NB4 (cell line): ENCODE results near the gene NISCH.

Source experiments
- DNase-seq: peaks from one replicate; pipeline ENCODE4 v3.0.0; 2010; ENCODE audit warnings: low read depth
- H3K4me3 ChIP-seq: one replicate; pipeline ENCODE4 v1.5.1; 2011; ENCODE audit warnings: mild to moderate bottlenecking, low read depth, low read length, moderate library complexity
- CTCF ChIP-seq: IDR thresholded peaks from one replicate; pipeline ENCODE4 v1.5.1; 2012; ENCODE audit warnings: low read depth, low read length
- MYC ChIP-seq: IDR thresholded peaks from 2 replicates; pipeline ENCODE4 v1.6.1; 2011; ENCODE audit warnings: low read depth, low read length
- POLR2A ChIP-seq: IDR thresholded peaks from 2 replicates; pipeline ENCODE4 v1.6.1; 2011; ENCODE audit warnings: mild to moderate bottlenecking; ENCODE audit not compliant: insufficient read length; ENCODE audit errors: extremely low read depth
- TF ChIP-seq, protein P1 (sequence below): IDR thresholded peaks from 2 replicates; pipeline ENCODE4 v1.6.1; 2011; ENCODE audit warnings: low read depth, low read length

The NISCH gene

GRCh38 chr3:52450489-52451236, 4.7 kb upstream of the NISCH start:
- TF ChIP-seq, protein P1, sequence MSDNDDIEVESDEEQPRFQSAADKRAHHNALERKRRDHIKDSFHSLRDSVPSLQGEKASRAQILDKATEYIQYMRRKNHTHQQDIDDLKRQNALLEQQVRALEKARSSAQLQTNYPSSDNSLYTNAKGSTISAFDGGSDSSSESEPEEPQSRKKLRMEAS, result no peak
- TF ChIP-seq MYC, result no peak
- no peak for TF ChIP-seq CTCF
- TF ChIP-seq POLR2A, result no peak
- H3K4me3 ChIP-seq, result no peak overlapping the region
- DNase-seq, result no peak

DNA sequence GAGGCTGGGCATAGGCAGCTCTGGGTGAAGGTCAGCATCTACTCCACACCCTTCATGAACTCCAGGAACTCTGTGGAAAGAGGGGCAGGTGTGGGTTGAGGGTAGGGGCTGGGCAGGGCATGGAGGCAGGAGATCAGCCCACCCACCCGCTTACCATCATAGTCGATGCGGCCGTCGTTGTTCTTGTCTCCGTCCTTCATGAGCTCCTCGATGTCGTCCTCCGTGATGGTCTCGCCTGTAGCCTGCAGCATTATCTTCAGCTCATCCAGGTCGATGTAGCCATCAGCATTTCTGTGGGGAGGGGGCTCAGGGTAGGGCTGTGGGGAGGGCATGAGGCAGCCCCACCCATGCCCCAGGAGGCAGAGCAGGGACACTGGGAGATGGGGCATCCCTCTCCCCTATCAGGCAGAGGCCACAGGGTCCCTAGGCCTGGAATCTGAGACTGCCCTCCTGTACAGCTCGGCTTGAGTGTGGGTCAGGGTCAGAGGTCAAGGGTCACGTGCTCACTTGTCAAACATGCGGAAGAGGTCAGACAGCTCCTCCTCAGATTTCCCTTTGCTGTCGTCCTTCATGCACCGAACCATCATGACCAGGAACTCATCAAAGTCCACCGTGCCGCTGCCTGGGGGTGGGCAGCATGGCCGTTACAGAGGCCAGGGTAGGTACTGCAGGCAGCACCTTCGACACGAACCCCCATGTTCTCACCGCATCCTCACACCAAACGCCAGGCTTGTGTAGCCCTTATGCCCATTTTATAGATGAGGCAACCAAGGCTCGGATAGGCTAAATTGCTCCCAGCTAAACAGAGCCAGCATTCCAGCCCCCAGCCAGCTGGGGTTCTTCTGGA, 3.9 kb upstream of the NISCH start:
- no peak overlapping the region for H3K4me3 ChIP-seq
- TF ChIP-seq POLR2A, result no peak
- no peak for TF ChIP-seq CTCF
- TF ChIP-seq, protein P1, result no peak
- DNase-seq, result no peak

DNA sequence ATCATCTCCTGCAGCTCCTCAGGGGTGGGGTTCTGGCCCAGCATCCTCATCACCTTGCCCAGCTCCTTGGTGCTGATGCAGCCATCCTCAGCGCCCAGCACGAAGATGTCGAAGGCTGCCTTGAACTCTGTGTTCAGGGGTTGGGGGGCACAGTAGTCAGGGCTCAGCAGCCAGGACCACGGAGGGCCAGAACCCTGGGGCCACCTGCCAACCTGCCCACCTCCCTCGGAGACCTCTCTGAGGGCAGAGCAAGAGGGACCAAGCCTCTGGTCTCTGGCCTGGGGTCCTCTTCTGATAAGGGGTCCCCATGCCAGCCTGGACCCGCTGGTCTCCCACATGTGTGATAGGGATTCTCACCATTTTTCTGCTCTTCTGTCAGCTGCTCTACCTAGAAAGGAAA, 3.3 kb upstream of the NISCH start:
- H3K4me3 ChIP-seq, result no peak overlapping the region
- TF ChIP-seq MYC (no peak), POLR2A (no peak), CTCF (no peak)
- TF ChIP-seq, protein P1, result no peak
- no peak for DNase-seq

GRCh38 chr3:52452570-52453221, 2.7 kb upstream of the NISCH start:
- no peak for TF ChIP-seq MYC
- TF ChIP-seq, protein P1, result no peak
- TF ChIP-seq POLR2A, result no peak
- DNase-seq, result no peak
- no peak overlapping the region for H3K4me3 ChIP-seq

- no peak for DNase-seq
- peak within 1 kb of the TSS; percentile 68 for H3K4me3 ChIP-seq
- TF ChIP-seq MYC (no peak), POLR2A (no peak)
Observed at GRCh38 chr3:52453496-52454249, 1.7 kb upstream of the NISCH start, which contains the start of gene TNNC1. TSS of gene TNNC1 (minus strand) at chr3:52454041. CDS start at chr3:52454015, 26 bp downstream.

DNA sequence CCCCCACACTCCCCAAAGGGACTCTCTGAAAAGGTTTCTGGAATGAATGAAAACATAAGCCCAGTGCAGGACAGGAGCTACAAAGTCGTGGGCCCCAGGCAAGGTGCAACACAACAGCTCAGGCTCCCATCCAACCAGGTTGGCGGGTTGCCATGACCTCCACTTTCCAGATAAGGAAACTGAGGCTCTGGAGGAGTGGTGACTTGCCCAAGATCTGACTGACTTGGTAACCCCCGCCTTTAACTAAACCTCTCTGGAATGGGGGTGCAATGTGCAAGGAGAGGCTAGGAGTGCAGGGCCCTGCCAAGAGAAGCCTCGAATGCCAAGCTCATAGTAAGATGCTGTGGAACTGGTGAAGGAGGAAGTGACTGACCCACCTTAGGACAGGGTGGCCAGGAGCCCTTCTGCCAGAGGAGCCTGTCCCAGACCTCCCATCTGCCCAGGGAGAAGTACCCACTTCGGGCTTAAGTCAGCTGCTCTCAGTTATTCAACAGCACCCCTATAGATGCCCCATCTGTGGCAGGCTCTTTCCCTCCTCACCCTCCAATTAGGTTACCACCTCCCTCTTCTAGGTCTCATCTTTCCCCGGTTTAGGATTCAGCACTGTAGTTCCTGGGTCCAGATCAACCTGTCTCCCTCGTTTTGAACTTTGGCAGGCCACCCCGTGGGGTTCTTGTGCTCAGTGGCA, 1.0 kb upstream of the NISCH start:
- TF ChIP-seq, protein P1, result no peak
- TF ChIP-seq MYC, result no peak
- TF ChIP-seq POLR2A, result no peak
- TF ChIP-seq CTCF, result no peak
- DNase-seq, result no peak
- no peak overlapping the region for H3K4me3 ChIP-seq
